ENCODE measurements around the gene SNRPF. TPM values are rescaled to one million over a fixed set of nuclear protein-coding genes. Genes with fewer than 3 reads are reported as not detected.

Gene SNRPF
- total RNA-seq, 1 donor from 2014 or later = 64.3 TPM

DNA sequence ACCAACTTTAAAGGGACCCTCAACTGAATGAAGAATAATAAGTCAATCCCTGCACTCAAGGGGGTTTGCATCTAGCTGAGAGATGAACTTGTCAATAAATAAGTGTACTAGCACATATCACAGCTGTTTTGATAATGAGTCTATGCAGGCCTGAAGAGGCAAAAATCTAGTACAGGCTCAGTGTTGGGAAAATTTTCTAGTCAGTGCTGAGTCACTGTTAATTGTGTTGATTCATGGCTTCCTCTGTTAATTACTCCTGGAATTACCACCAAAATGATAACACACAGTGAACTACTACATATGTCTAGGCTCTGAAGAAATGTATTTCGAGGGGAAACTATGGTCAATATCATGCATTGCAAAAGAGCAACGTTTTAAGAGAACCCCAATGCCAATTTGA is 18.9 kb downstream of the SNRPF start:
- Mint-ChIP-seq H3K4me3 (no peak overlapping the region), H3K36me3 (ENCODE audit: low read depth) (peaks cover 7% of the 10 kb centered on the region), H3K27ac (no peak overlapping the region), H3K4me1 (no peaks in the 10 kb centered on the region), H3K9me3 (no peaks in the 10 kb centered on the region), H3K27me3 (no peaks in the 10 kb centered on the region)
- DNase-seq = no peak
- intact Hi-C loops (cut with micrococcal nuclease) = no loop called here

- Mint-ChIP-seq H3K9me3 (no peaks in the 10 kb centered on the region), H3K36me3 (ENCODE audit: low read depth) (peaks cover 2% of the 10 kb centered on the region), H3K27me3 (peaks cover under 1% of the 10 kb centered on the region), H3K4me1 (no peaks in the 10 kb centered on the region), H3K4me3 (no peak overlapping the region), H3K27ac (no peak overlapping the region)
- intact Hi-C loops (cut with micrococcal nuclease) = no loop called here
- DNase-seq = no peak
These were observed 22.1 kb downstream of the SNRPF start for GRCh38 chr12:95880895-95881294.

DNA sequence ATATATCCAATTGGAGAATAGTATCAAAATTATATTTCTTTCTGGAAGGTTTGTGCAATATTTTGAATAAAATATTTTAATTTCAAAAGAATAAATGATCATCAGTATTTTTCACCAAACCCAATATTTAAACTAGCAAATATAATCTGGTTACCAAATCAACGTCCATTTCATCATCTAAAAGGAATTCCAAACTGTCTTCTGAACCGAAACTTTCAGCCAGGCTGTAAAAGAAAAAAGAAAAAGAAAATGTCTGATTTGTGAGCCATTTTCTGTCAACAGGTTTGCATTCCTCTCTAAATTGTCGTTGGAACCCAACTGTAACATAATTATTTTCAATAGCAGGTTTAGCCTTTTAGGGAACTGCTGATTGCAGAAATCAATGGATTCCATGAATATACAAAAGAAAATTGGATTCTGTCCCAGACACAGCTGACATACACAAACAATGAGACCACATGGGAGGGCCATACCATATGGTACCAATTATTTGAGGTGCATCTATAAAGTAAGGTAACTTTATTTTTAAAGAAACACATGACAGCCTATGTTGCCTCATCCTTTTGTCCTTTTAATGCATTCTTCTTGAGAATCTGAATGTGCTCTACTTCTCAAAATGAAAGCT is 22.7 kb downstream of the SNRPF start:
- no peak overlapping the region for H3K4me3 Mint-ChIP-seq
- peaks cover 2% of the 10 kb centered on the region for H3K36me3 Mint-ChIP-seq (ENCODE audit: low read depth)
- H3K4me1 Mint-ChIP-seq = no peaks in the 10 kb centered on the region
- no peaks in the 10 kb centered on the region for H3K9me3 Mint-ChIP-seq
- DNase-seq = no peak
- peaks cover 4% of the 10 kb centered on the region for H3K27me3 Mint-ChIP-seq
- intact Hi-C loops (cut with micrococcal nuclease) = no loop called here
- no peak overlapping the region for H3K27ac Mint-ChIP-seq

- DNase-seq = no peak
- peaks cover 4% of the 10 kb centered on the region for H3K27me3 Mint-ChIP-seq
- H3K4me3 Mint-ChIP-seq = no peak overlapping the region
- peaks cover 2% of the 10 kb centered on the region for H3K36me3 Mint-ChIP-seq (ENCODE audit: low read depth)
- no peak overlapping the region for H3K27ac Mint-ChIP-seq
- no peaks in the 10 kb centered on the region for H3K9me3 Mint-ChIP-seq
- no peaks in the 10 kb centered on the region for H3K4me1 Mint-ChIP-seq
- intact Hi-C loops (cut with micrococcal nuclease) = no loop called here
These were observed 23.3 kb downstream of the SNRPF start for GRCh38 chr12:95882080-95882479.

DNA sequence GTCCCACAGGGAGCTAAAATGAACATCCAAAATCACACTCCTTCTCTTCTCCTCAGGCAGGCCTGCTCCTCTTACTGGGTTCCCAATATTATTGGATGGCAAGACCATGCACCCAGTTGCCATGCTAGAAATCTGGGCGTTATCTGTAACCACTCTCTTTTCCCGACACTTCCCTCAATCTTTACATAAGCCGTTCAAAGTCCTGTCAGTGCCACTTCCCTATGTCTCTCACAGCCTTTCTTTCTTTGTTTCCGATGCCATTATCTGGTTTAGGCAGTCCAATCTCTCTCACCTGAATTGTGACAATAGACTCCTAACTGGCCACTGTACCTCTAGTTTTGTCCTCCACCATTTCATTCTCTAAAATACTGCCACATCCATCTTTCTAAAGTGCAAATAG is 24.1 kb downstream of the SNRPF start:
- DNase-seq = no peak
- Mint-ChIP-seq H3K9me3 (no peaks in the 10 kb centered on the region), H3K4me1 (no peaks in the 10 kb centered on the region), H3K27ac (no peak overlapping the region), H3K4me3 (no peak overlapping the region), H3K36me3 (ENCODE audit: low read depth) (peaks cover 2% of the 10 kb centered on the region), H3K27me3 (peaks cover 6% of the 10 kb centered on the region)
- intact Hi-C loops (cut with micrococcal nuclease) = no loop called here

- H3K27me3 Mint-ChIP-seq = peaks cover 6% of the 10 kb centered on the region
- no peak for DNase-seq
- no peaks in the 10 kb centered on the region for H3K36me3 Mint-ChIP-seq (ENCODE audit: low read depth)
- intact Hi-C loops (cut with micrococcal nuclease) = no loop called here
- no peaks in the 10 kb centered on the region for H3K4me1 Mint-ChIP-seq
- H3K4me3 Mint-ChIP-seq = no peak overlapping the region
- H3K27ac Mint-ChIP-seq = no peak overlapping the region
- H3K9me3 Mint-ChIP-seq = no peaks in the 10 kb centered on the region
These were observed 26.2 kb downstream of the SNRPF start for GRCh38 chr12:95884998-95885397.

DNA sequence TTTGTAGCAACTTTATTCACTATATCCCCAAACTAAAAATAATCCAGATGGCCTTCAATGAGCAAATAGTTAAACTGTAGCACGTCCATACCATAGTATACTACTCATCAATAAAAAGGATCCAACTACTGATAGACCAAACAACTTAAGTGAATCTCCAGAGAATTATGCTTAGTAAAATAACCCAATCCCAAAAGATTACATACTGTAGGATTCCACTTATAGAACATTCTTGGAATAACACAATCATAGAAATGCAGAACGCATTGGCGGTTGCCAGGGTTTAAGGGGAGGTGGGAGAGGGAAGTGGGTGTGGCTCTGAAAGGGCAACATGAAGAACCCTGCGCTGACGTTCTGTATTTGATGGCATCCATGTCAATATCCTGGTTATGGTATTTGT is 28.6 kb downstream of the SNRPF start:
- no peaks in the 10 kb centered on the region for H3K9me3 Mint-ChIP-seq
- H3K36me3 Mint-ChIP-seq (ENCODE audit: low read depth) = no peaks in the 10 kb centered on the region
- H3K27me3 Mint-ChIP-seq = peaks cover 10% of the 10 kb centered on the region
- intact Hi-C loops (cut with micrococcal nuclease) = no loop called here
- no peak for DNase-seq
- no peak overlapping the region for H3K27ac Mint-ChIP-seq
- H3K4me1 Mint-ChIP-seq = no peaks in the 10 kb centered on the region
- H3K4me3 Mint-ChIP-seq = no peak overlapping the region

- intact Hi-C loops (cut with micrococcal nuclease) = no loop called here
These were observed 32.2 kb downstream of the SNRPF start for GRCh38 chr12:95890958-95891357.

DNA sequence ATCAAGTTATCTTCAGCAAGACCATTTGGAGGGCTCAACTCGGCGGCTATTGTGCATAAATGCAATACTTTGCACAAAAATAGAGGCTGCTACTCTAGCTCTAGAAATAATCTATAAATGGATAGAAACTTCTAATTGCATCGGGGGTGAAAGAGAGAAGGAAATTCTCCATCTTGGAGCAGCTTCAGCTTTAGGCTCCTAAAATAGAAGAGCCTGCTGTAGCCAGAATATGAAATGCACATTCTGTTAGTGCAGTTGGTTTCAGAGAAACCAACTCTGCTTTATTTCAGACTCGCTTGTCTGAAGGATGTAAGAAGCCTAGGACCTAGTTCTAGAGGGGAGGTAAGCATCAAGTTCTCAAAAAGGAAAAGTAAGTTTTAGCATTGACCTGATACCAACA is 38.1 kb downstream of the SNRPF start:
- Mint-ChIP-seq H3K27ac (no peak overlapping the region), H3K27me3 (peaks cover 8% of the 10 kb centered on the region), H3K4me3 (no peak overlapping the region), H3K4me1 (no peaks in the 10 kb centered on the region), H3K36me3 (ENCODE audit: low read depth) (no peaks in the 10 kb centered on the region), H3K9me3 (no peaks in the 10 kb centered on the region)
- intact Hi-C loops (cut with micrococcal nuclease) = no loop called here
- DNase-seq = no peak

More at GRCh38 chr12:95890958-95891357, 32.2 kb downstream of the SNRPF start:
- no peak overlapping the region for H3K4me3 Mint-ChIP-seq
- H3K4me1 Mint-ChIP-seq = no peaks in the 10 kb centered on the region
- DNase-seq = no peak
- no peaks in the 10 kb centered on the region for H3K36me3 Mint-ChIP-seq (ENCODE audit: low read depth)
- H3K9me3 Mint-ChIP-seq = no peaks in the 10 kb centered on the region
- H3K27ac Mint-ChIP-seq = no peak overlapping the region
- peaks cover 11% of the 10 kb centered on the region for H3K27me3 Mint-ChIP-seq

- no peaks in the 10 kb centered on the region for H3K4me1 Mint-ChIP-seq
- no peaks in the 10 kb centered on the region for H3K9me3 Mint-ChIP-seq
- DNase-seq = no peak
- peaks cover 12% of the 10 kb centered on the region for H3K27me3 Mint-ChIP-seq
- no peaks in the 10 kb centered on the region for H3K36me3 Mint-ChIP-seq (ENCODE audit: low read depth)
- H3K4me3 Mint-ChIP-seq = no peak overlapping the region
- intact Hi-C loops (cut with micrococcal nuclease) = no loop called here
- H3K27ac Mint-ChIP-seq = no peak overlapping the region
These were observed 39.3 kb downstream of the SNRPF start for GRCh38 chr12:95898081-95898480.

DNA sequence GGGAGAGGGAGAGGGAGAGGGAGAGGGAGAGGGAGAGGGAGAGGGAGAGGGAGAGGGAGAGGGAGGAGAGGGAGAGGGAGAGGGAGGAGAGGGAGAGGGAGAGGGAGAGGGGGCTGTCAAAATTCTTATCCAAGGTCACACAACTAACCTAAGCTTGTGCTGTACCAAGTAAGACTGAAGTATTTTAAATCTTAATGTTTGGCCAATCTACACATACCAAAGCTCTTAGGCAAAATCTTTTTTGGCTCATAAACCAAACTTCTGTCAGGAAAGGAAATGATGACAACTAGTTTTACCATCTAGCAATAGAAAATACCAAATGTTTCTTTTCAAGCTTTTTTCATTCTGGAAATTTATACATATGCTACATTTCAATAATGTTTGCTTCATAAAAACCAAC is 49.8 kb downstream of the SNRPF start:
- Mint-ChIP-seq H3K4me1 (no peaks in the 10 kb centered on the region), H3K9me3 (no peaks in the 10 kb centered on the region), H3K36me3 (ENCODE audit: low read depth) (no peaks in the 10 kb centered on the region), H3K4me3 (no peak overlapping the region), H3K27me3 (peaks cover 23% of the 10 kb centered on the region), H3K27ac (no peak overlapping the region)
- intact Hi-C loops (cut with micrococcal nuclease) = no loop called here
- DNase-seq = no peak

GRCh38 chr12:95909871-95910270 is 51.1 kb downstream of the SNRPF start:
- intact Hi-C loops (cut with micrococcal nuclease) = no loop called here

More at GRCh38 chr12:95909871-95910270, 51.1 kb downstream of the SNRPF start:
- no peaks in the 10 kb centered on the region for H3K36me3 Mint-ChIP-seq (ENCODE audit: low read depth)
- no peak overlapping the region for H3K27ac Mint-ChIP-seq
- H3K27me3 Mint-ChIP-seq = peaks cover 19% of the 10 kb centered on the region
- H3K4me3 Mint-ChIP-seq = no peak overlapping the region
- no peaks in the 10 kb centered on the region for H3K9me3 Mint-ChIP-seq
- DNase-seq = no peak
- no peaks in the 10 kb centered on the region for H3K4me1 Mint-ChIP-seq

Other genes starting within 250 kb of the SNRPF start
- not detected in 2 replicates for gene NTN4, start 68.2 kb upstream of the SNRPF start, total RNA-seq
- gene CCDC38, start 83.7 kb downstream of the SNRPF start, total RNA-seq = not detected in 2 replicates
- gene AMDHD1, start 84.4 kb downstream of the SNRPF start, total RNA-seq = 0.21 and 0.54 TPM in 2 replicates
- gene HAL, start 137.4 kb downstream of the SNRPF start, total RNA-seq = 0.09 and 0.38 TPM in 2 replicates
- 63.4 and 64.1 TPM in 2 replicates for gene LTA4H, start 176.6 kb downstream of the SNRPF start, total RNA-seq